COR-L47 (cell line): Measurements from ENCODE around the gene DRAM1.

Experiments
- DNase-seq: peaks from one replicate; lab custom pipeline; 2025; lab: John Stamatoyannopoulos, UW

DRAM1 gene

DNA sequence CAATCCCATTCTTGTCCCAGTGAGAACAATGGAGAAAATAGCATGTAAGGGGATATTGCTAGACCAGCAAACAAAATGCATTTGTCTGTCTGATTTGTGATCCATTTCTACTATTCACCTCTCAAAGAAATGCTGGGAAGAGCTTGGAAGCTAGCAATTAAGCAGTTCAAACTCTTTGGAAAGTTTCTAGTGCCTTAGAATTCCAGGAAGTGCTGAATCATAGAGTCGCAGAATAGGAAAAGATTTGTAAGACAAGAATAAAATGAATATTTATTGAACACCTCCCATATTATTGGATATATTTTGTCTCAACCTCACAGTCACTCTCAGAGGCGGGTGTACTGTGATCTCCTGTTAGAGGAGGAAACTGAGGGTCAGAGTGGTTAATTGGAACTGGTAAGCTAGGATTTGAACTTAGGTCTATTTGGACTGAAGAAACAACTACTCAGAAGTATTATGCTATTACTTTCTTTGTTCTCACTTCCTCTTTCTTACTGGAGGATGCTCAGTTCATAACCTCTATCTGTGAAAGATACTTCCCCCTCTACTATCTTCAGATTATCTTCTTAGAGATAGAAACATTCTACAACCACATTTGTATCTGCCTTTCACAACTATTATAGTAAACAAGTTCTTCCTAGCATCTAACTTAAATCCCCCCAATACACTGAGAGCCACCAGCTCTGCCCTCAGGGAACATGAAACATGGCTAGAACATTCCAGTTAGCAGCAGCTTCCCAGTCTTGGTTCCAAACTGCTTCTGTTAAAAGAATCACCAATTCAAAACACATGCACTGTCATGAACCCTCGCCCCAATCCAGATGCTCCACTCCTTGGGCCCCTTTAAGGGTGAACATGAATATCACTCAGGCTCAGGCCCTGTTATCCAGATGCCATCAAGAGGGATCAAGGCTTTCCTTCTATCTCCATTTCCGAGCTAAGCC lies 64.2 kb downstream of the DRAM1 start:
- no peak for DNase-seq

DNA sequence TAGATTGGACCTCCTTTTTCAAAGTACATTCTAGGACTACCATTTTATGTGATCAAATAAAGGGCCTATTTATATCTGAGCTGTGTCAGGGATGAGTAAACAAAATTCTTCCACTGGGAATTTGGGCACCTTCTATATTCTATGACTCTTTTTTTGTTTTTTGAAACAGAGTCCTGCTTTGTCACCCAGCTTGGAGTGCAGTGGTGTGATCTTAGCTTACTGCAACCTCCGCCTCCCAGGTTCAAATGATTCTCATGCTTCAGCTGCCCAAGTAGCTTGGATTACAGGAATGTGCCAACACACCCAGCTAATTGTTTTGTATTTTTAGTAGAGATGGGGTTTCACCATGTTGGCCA lies 64.8 kb downstream of the DRAM1 start:
- no peak for DNase-seq

DNA sequence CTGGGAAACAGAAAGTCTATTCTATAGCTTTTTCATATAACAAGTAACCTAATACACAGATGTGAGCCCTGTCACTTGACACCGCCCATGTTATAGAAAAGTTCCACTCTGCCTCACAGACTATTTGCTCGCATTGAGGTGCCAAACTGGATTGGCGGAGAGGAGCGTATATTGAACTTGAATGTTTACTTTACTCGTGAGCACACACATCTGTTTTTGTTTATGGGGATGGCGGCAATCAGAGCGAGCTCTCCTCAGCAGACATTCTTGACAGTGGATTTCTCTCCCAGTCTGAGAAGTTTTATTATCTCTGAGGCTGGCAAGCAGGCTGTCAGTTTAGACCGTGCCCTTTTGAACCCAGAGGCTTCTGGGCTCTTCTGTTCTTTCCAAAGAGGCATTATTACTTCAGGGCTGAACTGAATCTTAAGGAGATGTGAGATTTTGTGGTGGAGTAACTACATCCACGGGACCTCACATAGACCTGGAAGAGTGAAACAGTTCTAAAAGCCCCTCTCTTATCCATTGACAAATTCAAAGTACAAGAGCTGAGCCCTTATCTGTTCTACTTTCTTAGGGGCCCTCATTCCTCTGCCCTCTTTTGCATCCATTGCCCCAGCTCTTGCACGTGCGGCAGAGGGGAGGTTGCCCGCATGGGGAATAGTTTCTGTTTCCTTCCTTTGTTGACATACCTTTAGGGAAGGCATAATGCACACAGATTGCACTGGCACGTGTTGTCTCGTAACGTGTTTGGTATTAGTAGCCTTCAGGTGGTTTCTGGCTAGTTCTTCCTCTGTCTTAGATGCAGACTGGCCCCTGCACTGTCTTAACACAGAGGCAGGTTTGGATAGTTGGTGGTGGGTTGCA lies 68.2 kb downstream of the DRAM1 start:
- DNase-seq = no peak

DNA sequence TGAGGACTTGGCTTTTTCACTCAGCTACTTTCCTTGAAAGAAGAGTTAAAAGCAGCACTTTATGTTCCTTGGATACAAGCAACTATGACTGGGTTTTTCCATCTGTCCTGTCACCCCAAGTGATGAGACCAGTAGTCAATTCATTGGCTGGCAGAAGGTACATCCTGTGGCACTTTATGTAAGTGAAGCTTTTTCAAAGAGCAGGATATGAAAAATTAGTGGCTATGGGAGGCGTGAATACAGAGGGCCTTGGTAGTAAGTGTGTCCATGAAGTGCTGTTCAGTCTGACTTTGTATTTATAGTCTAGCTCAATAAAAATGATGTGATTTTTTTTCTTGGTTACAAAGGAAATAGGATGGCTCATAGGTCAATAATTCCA lies 68.8 kb downstream of the DRAM1 start:
- no peak for DNase-seq

DNA sequence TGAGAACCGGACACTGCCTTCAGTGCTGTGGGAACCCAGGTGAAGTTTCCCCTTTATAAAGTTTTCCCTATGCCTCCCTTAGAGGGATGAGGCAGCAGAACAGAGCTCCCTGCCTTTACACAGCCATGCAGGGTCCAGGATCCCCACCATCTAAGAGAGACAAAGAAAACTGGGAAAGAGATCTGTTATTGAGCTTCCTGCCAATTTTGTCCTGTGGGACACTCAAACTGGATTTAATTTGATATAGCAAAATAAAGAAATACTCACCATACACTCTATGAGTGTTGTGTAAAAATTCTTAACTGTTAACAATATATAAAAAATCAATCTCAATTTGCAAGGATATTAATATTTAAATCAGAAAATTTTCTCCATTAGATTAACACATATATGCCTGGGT lies 69.9 kb downstream of the DRAM1 start:
- no peak for DNase-seq

- no peak for DNase-seq
Measured at GRCh38 chr12:101948365-101948764, 71.0 kb downstream of the DRAM1 start.

GRCh38 chr12:101951002-101951670 lies 73.8 kb downstream of the DRAM1 start:
- DNase-seq = no peak

DNA sequence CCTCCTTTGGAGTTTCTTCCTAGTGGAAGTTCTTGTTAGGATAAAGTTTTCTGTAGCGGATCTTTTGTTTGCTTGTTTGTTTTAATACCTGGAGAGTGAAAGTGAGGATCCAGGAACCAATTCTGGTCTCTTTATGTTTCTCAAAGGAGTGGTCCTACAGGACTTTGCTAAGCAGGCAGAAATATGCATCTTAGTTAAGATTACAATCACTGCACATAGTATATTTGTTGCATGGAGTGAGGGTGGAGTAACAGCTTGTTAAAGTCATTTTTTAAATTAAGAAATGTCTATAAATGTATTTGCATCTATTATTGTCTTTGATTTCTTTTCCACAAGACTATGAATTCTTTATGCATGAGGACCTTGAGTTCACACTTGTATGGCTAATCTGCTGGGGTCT lies 76.7 kb downstream of the DRAM1 start:
- no peak for DNase-seq

DNA sequence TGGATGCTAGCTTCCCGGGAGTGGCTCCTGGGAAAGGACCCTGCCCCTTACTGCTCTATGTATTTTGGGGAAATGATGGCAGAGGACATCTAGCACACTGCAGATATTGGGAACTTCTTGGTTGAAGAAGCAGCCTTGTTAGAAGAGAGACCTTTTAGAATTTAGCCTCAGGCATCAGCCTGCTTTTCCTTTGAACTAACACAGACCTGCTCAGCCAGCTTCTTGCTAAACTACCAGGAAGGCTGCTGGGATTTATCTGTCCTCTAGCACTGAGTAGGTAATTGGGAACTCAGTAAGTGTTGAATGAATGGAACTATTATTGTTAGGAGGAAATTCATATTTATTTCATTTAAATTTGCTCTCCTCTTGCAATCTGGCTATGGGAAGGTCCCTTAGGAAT lies 77.3 kb downstream of the DRAM1 start:
- DNase-seq = no peak

- DNase-seq = no peak
Measured at GRCh38 chr12:101957252-101957959, 80.0 kb downstream of the DRAM1 start.

GRCh38 chr12:101959607-101960006 lies 82.2 kb downstream of the DRAM1 start:
- DNase-seq = no peak

GRCh38 chr12:101962486-101962885 lies 85.1 kb downstream of the DRAM1 start:
- no peak for DNase-seq

DNA sequence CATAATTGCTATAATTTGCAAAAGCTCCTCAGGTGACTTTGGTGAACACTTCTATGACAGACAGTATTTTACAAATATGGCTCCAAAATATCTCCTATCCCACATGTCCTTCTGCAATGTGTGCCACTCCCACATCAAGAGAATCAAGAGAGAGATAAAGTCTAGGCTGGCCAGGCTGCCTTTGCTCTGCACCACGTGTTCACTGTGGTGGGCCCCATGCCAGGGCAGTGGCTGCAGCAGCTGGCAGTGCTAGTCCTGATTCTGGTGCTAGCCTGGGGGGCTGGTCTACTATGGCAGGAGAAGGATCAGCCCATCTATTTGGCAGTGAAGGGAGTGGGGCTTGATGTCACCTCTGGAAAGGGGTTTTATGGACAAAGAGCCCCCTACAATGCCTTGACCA lies 86.3 kb downstream of the DRAM1 start:
- DNase-seq = no peak

GRCh38 chr12:101966496-101966895 lies 89.1 kb downstream of the DRAM1 start:
- DNase-seq = no peak

DNA sequence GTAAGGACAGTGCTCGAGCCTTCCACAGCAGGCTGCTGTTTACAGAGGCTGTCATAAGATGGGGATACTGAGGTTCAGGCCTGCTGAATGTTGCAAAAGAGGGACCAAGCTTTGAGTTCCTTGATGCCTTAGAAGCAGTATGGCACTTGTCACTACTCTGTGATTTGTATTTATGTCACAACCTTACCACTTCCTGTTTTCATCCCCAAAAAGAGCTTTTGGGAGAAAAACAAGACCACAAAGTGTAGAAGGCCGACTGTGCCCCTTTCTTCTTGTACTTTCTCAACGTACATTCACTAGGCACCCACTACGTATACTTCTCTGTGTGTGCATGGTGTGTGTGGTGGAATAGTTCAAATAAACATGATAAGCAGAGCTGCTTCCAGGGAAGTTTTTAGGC lies 90.1 kb downstream of the DRAM1 start:
- DNase-seq = no peak

- no peak for DNase-seq
Measured at GRCh38 chr12:101968770-101969169, 91.4 kb downstream of the DRAM1 start.
